GM23338 (cell line): ENCODE results near the gene ENTPD8. TPM values are rescaled to one million over a fixed set of nuclear protein-coding genes. Genes with fewer than 3 reads are reported as not detected.

Experiments
- ATAC-seq: fragments of 200-7000 bp; cut with Tn5 transposase; 3 replicates; pipeline ENCODE4 v1.9.1; 2020
- DNase-seq: peaks from one replicate; pipeline ENCODE4 v3.0.0-alpha.2; 2015; ENCODE audit warnings: low spot score
- H2AFZ ChIP-seq: fragments of 200-600 bp; sonication (generic); 2 replicates; pipeline ENCODE4 v1.8.0; 2016; ENCODE audit warnings: antibody characterized with exemption, mild to moderate bottlenecking, moderate library complexity
- H3F3A ChIP-seq: fragments of 200-600 bp; sonication (generic); replicated peaks from 2 replicates; pipeline ENCODE4 v1.8.0; 2017; ENCODE audit warnings: antibody characterized with exemption, mixed run types, low read depth
- H3K27ac ChIP-seq: fragments of 200-600 bp; sonication (generic); 2 replicates; pipeline ENCODE4 v1.6.1; 2016; ENCODE audit warnings: low read depth
- H3K27me3 ChIP-seq: fragments of 200-600 bp; sonication (generic); 2 replicates; pipeline ENCODE4 v1.8.0; 2016; ENCODE audit warnings: mild to moderate bottlenecking, mixed run types, moderate library complexity; ENCODE audit not compliant: insufficient read depth
- H3K36me3 ChIP-seq: fragments of 200-600 bp; sonication (generic); 2 replicates; pipeline ENCODE4 v1.8.0; 2016; ENCODE audit warnings: mild to moderate bottlenecking; ENCODE audit not compliant: insufficient read depth
- H3K4me1 ChIP-seq: fragments of 200-600 bp; sonication (generic); 2 replicates; pipeline ENCODE4 v1.8.0; 2016; ENCODE audit warnings: mild to moderate bottlenecking, moderate library complexity; ENCODE audit not compliant: insufficient read depth
- H3K4me2 ChIP-seq: fragments of 200-600 bp; sonication (generic); 2 replicates; pipeline ENCODE4 v1.7.1; 2017; ENCODE audit warnings: mixed run types
- H3K4me3 ChIP-seq: fragments of 200-600 bp; sonication (generic); 2 replicates; pipeline ENCODE4 v1.6.1; 2016; ENCODE audit warnings: mixed run types
- H3K79me2 ChIP-seq: fragments of 200-600 bp; sonication (generic); replicated peaks from 2 replicates; pipeline ENCODE4 v1.8.0; 2017; ENCODE audit warnings: mild to moderate bottlenecking; ENCODE audit not compliant: insufficient read depth
- H3K9me2 ChIP-seq: fragments of 200-600 bp; sonication (generic); 2 replicates; pipeline ENCODE4 v1.8.0; 2017; ENCODE audit not compliant: insufficient read depth
- H4K20me1 ChIP-seq: fragments of 200-600 bp; sonication (generic); replicated peaks from 2 replicates; pipeline ENCODE4 v1.8.0; 2017; ENCODE audit warnings: mild to moderate bottlenecking; ENCODE audit not compliant: insufficient read depth
- H3K27ac Mint-ChIP-seq: 2 replicates; pipeline ENCODE4 v1.8.0; 2020; ENCODE audit warnings: inconsistent platforms, mild to moderate bottlenecking, moderate library complexity, mixed read lengths
- H3K27me3 Mint-ChIP-seq: 3 replicates; pipeline ENCODE4 v1.8.0; 2022; ENCODE audit warnings: low read depth, mild to moderate bottlenecking, moderate library complexity, mixed read lengths, inconsistent platforms; ENCODE audit not compliant: insufficient read depth, poor library complexity
- H3K36me3 Mint-ChIP-seq: 3 replicates; pipeline ENCODE4 v1.8.0; 2021; ENCODE audit warnings: low read depth, mild to moderate bottlenecking, inconsistent platforms, moderate library complexity, mixed read lengths
- H3K4me1 Mint-ChIP-seq: 3 replicates; pipeline ENCODE4 v1.8.0; 2020; ENCODE audit warnings: mild to moderate bottlenecking, inconsistent platforms, mixed read lengths
- H3K4me3 Mint-ChIP-seq: 3 replicates; pipeline ENCODE4 v1.8.0; 2021; ENCODE audit warnings: moderate library complexity, mild to moderate bottlenecking, inconsistent platforms, mixed read lengths
- H3K9me3 Mint-ChIP-seq: 3 replicates; pipeline ENCODE4 v1.8.0; 2020; ENCODE audit warnings: moderate library complexity, mild to moderate bottlenecking, inconsistent platforms, mixed read lengths
- CREB1 ChIP-seq: fragments of 250-450 bp; sonication (Bioruptor Pico); IDR thresholded peaks from 2 replicates; pipeline ENCODE4 v1.5.0; 2020; ENCODE audit warnings: low read depth, mild to moderate bottlenecking, moderate library complexity
- ETS1 ChIP-seq: IDR thresholded peaks from 2 replicates; pipeline ENCODE4 v1.6.1; 2016; ENCODE audit warnings: antibody characterized with exemption
- EZH2 ChIP-seq: fragments of 200-600 bp; sonication (generic); IDR thresholded peaks from one replicate; pipeline ENCODE4 v1.8.0; 2017; ENCODE audit warnings: antibody characterized with exemption, mild to moderate bottlenecking, low read depth; ENCODE audit not compliant: unreplicated experiment
- EZH2phosphoT487 ChIP-seq: fragments of 200-600 bp; sonication (generic); IDR thresholded peaks from one replicate; pipeline ENCODE4 v1.8.1; 2018; ENCODE audit warnings: antibody characterized with exemption; ENCODE audit not compliant: unreplicated experiment
- JUNB ChIP-seq: IDR thresholded peaks from one replicate; pipeline ENCODE4 v1.6.1; 2016; ENCODE audit warnings: antibody characterized with exemption; ENCODE audit not compliant: unreplicated experiment
- POLR2AphosphoS5 ChIP-seq: IDR thresholded peaks from 2 replicates; pipeline ENCODE4 v1.6.1; 2016; ENCODE audit warnings: antibody characterized with exemption, low read depth
- STAT1 ChIP-seq: IDR thresholded peaks from one replicate; pipeline ENCODE4 v1.6.1; 2016; ENCODE audit warnings: antibody characterized with exemption; ENCODE audit not compliant: unreplicated experiment
- ZNF114 ChIP-seq: fragments of 250-450 bp; sonication (Bioruptor Pico); IDR thresholded peaks from 2 replicates; pipeline ENCODE4 v1.5.0; 2020; ENCODE audit warnings: mild to moderate bottlenecking, moderate library complexity
- ZNF331 ChIP-seq: fragments of 250-450 bp; sonication (Bioruptor Pico); IDR thresholded peaks from 2 replicates; pipeline ENCODE4 v1.5.0; 2020; ENCODE audit warnings: low read depth, mild to moderate bottlenecking, moderate library complexity
- ZNF462 ChIP-seq: fragments of 250-450 bp; sonication (Bioruptor Pico); IDR thresholded peaks from 2 replicates; pipeline ENCODE4 v1.5.0; 2020; ENCODE audit warnings: mild to moderate bottlenecking, moderate library complexity
- polyA plus RNA-seq: library from polyadenylated mRNA; unstranded; fragments of >200 nt; fragmentation: Nextera tagmentation; extraction: Ambion mirVana; gene quantifications from 2 replicates; pipeline ENCODE4 v1.2.1, GENCODE V29; 2016
- total RNA-seq: library from RNA; depleted of rRNA; stranded (reverse); fragments of >200 nt; shearing (Covaris generic); gene quantifications from 2 replicates; pipeline ENCODE4 v1.2.3, GENCODE V29; 2014
- TF ChIP-seq, protein P1 (sequence below), 2 experiments: fragments of 200-600 bp in 1 of 2; sonication (generic) in 1 of 2; conservative IDR thresholded peaks; 2 replicates each; pipeline versions ENCODE4 v1.5.1 to v1.6.1; 2016 to 2017; ENCODE audit warnings: antibody characterized with exemption in 2 of 2, low read depth in 2 of 2, mild to moderate bottlenecking in 2 of 2, moderate library complexity in 1 of 2
- TF ChIP-seq, protein P2 (sequence below): IDR thresholded peaks from one replicate; pipeline ENCODE4 v1.6.1; 2018; ENCODE audit warnings: antibody characterized with exemption; ENCODE audit not compliant: unreplicated experiment

The ENTPD8 gene
- total and polyA plus RNA-seq, 2 experiments from 2014 or later = 0.42 to 0.89 TPM

DNA sequence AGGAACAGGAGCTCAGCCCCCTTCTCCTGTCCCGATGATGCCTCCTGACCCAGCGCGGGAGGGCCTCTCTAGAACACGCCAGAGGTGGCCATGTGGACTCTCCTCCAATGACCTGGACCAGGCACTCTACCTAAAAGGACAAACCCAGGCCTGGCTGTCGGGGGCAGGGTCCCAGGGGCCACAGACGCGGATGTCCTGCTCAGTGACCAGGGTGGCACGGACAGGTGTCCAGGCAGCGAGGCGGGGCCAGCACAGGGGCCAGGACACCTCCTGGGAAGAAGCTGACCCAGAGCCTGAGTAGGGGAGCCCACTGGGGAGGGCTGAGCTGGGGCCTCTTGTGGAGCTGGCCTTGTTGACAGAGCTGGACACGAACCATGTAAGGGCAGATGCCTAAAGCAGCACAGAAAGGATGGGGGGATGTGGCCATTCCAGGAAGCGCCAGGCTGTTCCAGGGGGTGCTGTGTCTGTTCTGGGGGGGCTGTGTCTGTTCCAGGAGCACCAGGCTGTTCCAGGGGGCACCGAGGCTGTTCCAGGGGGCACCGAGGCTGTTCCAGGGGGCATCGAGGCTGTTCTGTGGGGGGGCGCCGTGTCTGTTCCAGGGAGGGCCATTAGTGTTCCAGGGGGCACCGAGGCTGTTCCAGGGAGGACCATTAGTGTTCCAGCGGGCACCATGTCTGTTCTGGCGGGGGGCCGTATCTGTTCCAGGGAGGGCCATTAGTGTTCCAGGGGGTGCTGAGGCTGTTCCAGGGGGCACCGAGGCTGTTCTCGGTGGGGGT is 48.7 kb downstream of the ENTPD8 start:
- Histone ChIP-seq H3K27ac (no peak overlapping the region), H3K4me2 (no peak overlapping the region), H3K27me3 (no peaks in the 10 kb centered on the region), H3K9me2 (no peaks in the 10 kb centered on the region), H3K36me3 (no peaks in the 10 kb centered on the region), H3K4me3 (no peak overlapping the region), H2AFZ (no peak overlapping the region), H3F3A (no peaks in the 10 kb centered on the region), H3K79me2 (no peaks in the 10 kb centered on the region), H3K4me1 (no peaks in the 10 kb centered on the region), H4K20me1 (no peaks in the 10 kb centered on the region)
- H3K36me3 Mint-ChIP-seq = peaks cover 2% of the 10 kb centered on the region; the same call in 2 of the 3 replicates
- H3K9me3 Mint-ChIP-seq = peaks cover 3% of the 10 kb centered on the region; the same call in 2 of the 3 replicates
- no peak for ATAC-seq
- no peak overlapping the region for H3K4me3 Mint-ChIP-seq
- H3K4me1 Mint-ChIP-seq = no peaks in the 10 kb centered on the region
- DNase-seq = no peak
- no peak overlapping the region; the same call in 1 of the 2 replicates for H3K27ac Mint-ChIP-seq
- TF ChIP-seq JUNB (no peak), ZNF462 (CRISPR knock-in tag) (no peak), STAT1 (no peak), ETS1 (no peak), ZNF114 (CRISPR knock-in tag) (no peak), EZH2phosphoT487 (no peak), EZH2 (no peak), POLR2AphosphoS5 (no peak), ZNF331 (no peak), CREB1 (CRISPR knock-in tag) (no peak)
- TF ChIP-seq, protein P1, sequence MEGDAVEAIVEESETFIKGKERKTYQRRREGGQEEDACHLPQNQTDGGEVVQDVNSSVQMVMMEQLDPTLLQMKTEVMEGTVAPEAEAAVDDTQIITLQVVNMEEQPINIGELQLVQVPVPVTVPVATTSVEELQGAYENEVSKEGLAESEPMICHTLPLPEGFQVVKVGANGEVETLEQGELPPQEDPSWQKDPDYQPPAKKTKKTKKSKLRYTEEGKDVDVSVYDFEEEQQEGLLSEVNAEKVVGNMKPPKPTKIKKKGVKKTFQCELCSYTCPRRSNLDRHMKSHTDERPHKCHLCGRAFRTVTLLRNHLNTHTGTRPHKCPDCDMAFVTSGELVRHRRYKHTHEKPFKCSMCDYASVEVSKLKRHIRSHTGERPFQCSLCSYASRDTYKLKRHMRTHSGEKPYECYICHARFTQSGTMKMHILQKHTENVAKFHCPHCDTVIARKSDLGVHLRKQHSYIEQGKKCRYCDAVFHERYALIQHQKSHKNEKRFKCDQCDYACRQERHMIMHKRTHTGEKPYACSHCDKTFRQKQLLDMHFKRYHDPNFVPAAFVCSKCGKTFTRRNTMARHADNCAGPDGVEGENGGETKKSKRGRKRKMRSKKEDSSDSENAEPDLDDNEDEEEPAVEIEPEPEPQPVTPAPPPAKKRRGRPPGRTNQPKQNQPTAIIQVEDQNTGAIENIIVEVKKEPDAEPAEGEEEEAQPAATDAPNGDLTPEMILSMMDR (conservative IDR thresholded peaks at IDR 0.05; ENCODE audit: low read depth in 2 of 2) = no peak
- TF ChIP-seq, protein P2, sequence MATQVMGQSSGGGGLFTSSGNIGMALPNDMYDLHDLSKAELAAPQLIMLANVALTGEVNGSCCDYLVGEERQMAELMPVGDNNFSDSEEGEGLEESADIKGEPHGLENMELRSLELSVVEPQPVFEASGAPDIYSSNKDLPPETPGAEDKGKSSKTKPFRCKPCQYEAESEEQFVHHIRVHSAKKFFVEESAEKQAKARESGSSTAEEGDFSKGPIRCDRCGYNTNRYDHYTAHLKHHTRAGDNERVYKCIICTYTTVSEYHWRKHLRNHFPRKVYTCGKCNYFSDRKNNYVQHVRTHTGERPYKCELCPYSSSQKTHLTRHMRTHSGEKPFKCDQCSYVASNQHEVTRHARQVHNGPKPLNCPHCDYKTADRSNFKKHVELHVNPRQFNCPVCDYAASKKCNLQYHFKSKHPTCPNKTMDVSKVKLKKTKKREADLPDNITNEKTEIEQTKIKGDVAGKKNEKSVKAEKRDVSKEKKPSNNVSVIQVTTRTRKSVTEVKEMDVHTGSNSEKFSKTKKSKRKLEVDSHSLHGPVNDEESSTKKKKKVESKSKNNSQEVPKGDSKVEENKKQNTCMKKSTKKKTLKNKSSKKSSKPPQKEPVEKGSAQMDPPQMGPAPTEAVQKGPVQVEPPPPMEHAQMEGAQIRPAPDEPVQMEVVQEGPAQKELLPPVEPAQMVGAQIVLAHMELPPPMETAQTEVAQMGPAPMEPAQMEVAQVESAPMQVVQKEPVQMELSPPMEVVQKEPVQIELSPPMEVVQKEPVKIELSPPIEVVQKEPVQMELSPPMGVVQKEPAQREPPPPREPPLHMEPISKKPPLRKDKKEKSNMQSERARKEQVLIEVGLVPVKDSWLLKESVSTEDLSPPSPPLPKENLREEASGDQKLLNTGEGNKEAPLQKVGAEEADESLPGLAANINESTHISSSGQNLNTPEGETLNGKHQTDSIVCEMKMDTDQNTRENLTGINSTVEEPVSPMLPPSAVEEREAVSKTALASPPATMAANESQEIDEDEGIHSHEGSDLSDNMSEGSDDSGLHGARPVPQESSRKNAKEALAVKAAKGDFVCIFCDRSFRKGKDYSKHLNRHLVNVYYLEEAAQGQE = no peak
- H3K27me3 Mint-ChIP-seq = peaks cover 4% of the 10 kb centered on the region
